Measurements from ENCODE around the gene ARHGDIA.

DNA sequence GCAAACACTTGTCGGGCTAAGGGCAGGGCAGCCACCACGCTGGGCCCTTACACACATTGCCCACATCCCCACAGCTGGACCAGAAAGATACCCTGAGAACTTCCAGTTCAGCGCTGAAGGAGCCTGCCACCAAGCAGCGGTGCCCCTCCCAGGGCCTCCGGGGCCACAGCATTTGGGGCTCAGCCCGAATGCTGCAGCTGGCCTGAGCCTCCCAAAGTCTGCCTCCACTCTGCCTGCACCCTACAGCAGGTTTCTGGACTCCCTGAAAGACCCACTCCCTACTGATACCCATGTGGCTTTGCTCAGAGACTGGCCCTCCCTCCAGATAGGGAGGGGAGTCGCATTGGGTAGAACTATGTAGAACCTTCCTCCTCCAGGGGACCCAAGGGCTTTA is 39.6 kb downstream of the ARHGDIA start:
- TF ChIP-seq POLR2A (IDR thresholded peaks at IDR 0.05; ENCODE audit: low read depth, low read length) (no peak), POLR2AphosphoS5 (IDR thresholded peaks at IDR 0.05; ENCODE audit: low read depth, low read length) (no peak), TAF1 (IDR thresholded peaks at IDR 0.05; ENCODE audit: borderline replicate concordance, low read depth, low read length) (no peak)
